Spleen (tissue), 11 donors: ENCODE measurements around the gene NTRK2. TPM values are rescaled to one million over a fixed set of nuclear protein-coding genes. Genes with fewer than 3 reads are reported as not detected.

ENCODE experiments used
- DNase-seq: peaks from one replicate; pipeline ENCODE4 v3.0.0-alpha.2; 2020
- H3K27ac ChIP-seq, 8 donors: fragments of 200-600 bp; sonication (generic) in 7 of 8; 1 replicate in 4 of 8; 2 replicates in 4 of 8; pipeline versions ENCODE4 v1.5.0 to v1.8.0; 2016 to 2021; ENCODE audit warnings: inconsistent platforms in 4 of 8, mild to moderate bottlenecking in 4 of 8, moderate library complexity in 1 of 8
- H3K27me3 ChIP-seq, 7 donors: fragments of 200-600 bp; sonication (generic) in 6 of 7; replicated peaks in 1 of 7; 1 replicate in 4 of 7; 2 replicates in 3 of 7; pipeline versions ENCODE4 v1.5.0 to v1.8.0; 2016 to 2021; ENCODE audit warnings: inconsistent platforms in 3 of 7, mild to moderate bottlenecking in 1 of 7
- H3K36me3 ChIP-seq, 6 donors: fragments of 200-600 bp; sonication (generic) in 5 of 6; 1 replicate in 4 of 6; 2 replicates in 2 of 6; pipeline versions ENCODE4 v1.5.0 to v1.8.0; 2016 to 2021; ENCODE audit warnings: inconsistent platforms in 2 of 6
- H3K4me1 ChIP-seq, 6 donors: fragments of 200-600 bp; sonication (generic) in 5 of 6; 1 replicate in 3 of 6; 2 replicates in 3 of 6; pipeline versions ENCODE4 v1.5.0 to v1.8.0; 2016 to 2021; ENCODE audit warnings: inconsistent platforms in 3 of 6
- H3K4me3 ChIP-seq, 8 donors: fragments of 200-600 bp; sonication (generic) in 7 of 8; 1 replicate in 4 of 8; 2 replicates in 4 of 8; pipeline versions ENCODE4 v1.5.0 to v1.8.0; 2016 to 2021; ENCODE audit warnings: inconsistent platforms in 4 of 8, mild to moderate bottlenecking in 4 of 8, moderate library complexity in 2 of 8
- H3K9me3 ChIP-seq, 8 donors: fragments of 200-600 bp; sonication (generic) in 7 of 8; 1 replicate in 4 of 8; 2 replicates in 4 of 8; pipeline versions ENCODE4 v1.5.0 to v1.8.0; 2016 to 2021; ENCODE audit warnings: inconsistent platforms in 4 of 8
- POLR2A ChIP-seq, 3 donors: fragments of 450-650 bp; IDR thresholded peaks; one replicate each; pipeline ENCODE4 v1.5.1; 2017; ENCODE audit warnings: antibody characterized with exemption in 3 of 3, mild to moderate bottlenecking in 1 of 3
- POLR2AphosphoS5 ChIP-seq, 3 donors: sonication (generic); formaldehyde crosslinking; IDR thresholded peaks; one replicate each; pipeline ENCODE4 v1.5.1; 2017; ENCODE audit warnings: antibody characterized with exemption in 3 of 3
- WGBS, 5 donors: extraction: QIAGEN DNeasy Blood & Tissue Kit in 3 of 5; methylation state at CpG; one replicate each; pipeline versions ENCODE4 v1.1.5 to v1.1.7; 2013 to 2018; 5-methylcytosine and 5-hydroxymethylcytosine counted together
- intact Hi-C: fragments of 100-400 bp; cut with DNase I; formaldehyde crosslinking; loops from one replicate; pipeline ENCODE4 v1.15.0; 2023; ENCODE audit warnings: low total_unique reads
- polyA plus RNA-seq, 3 donors: library from polyadenylated mRNA; stranded (reverse); fragments of 200-250 nt; gene quantifications; one replicate each; pipeline ENCODE4 v1.2.1, GENCODE V29; 2013
- total RNA-seq, 7 donors: library from RNA; depleted of rRNA in 3 of 7; stranded (reverse); fragments of >200 nt in 3 of 7; fragmentation: NEBNext Ultra II Directional in 4 of 7; extraction: Animal tissue kit (Norgen Biotek cat#: 25700) in 4 of 7; gene quantifications; one replicate each; pipeline versions ENCODE4 v1.1.0 to v1.2.1, GENCODE V29; 2016 to 2021
- TF ChIP-seq, protein P1 (sequence below), 11 experiments: fragments of 200-600 bp in 7 of 11; fragments of 450-650 bp in 4 of 11; sonication (generic) in 4 of 11; IDR thresholded peaks in 8 of 11; conservative IDR thresholded peaks in 3 of 11; 1 replicate in 7 of 11; 2 replicates in 4 of 11; pipeline versions ENCODE4 v1.4.0 to v1.8.0; 2016 to 2021; ENCODE audit warnings: antibody characterized with exemption in 11 of 11, inconsistent platforms in 4 of 11, mild to moderate bottlenecking in 1 of 11
- donor health status: healthy with polysubstance abuse.
- donor health status: DM: no; HTN: no; CAD: no; lungs with moderate emphysema.
- donor health status: DM: no; HTN: no; CAD: no.
- donor health status: Bipolar disorder and iron deficiency.
- donor health status: healthy.
- donor health status: DM: no; HTN: no; CAD: no.
- donor health status: DM: yes; HTN: yes; CAD: no.

Gene NTRK2
- total and polyA plus RNA-seq, 10 donors, result 0.63 to 22.7 (median 8.9) TPM

DNA sequence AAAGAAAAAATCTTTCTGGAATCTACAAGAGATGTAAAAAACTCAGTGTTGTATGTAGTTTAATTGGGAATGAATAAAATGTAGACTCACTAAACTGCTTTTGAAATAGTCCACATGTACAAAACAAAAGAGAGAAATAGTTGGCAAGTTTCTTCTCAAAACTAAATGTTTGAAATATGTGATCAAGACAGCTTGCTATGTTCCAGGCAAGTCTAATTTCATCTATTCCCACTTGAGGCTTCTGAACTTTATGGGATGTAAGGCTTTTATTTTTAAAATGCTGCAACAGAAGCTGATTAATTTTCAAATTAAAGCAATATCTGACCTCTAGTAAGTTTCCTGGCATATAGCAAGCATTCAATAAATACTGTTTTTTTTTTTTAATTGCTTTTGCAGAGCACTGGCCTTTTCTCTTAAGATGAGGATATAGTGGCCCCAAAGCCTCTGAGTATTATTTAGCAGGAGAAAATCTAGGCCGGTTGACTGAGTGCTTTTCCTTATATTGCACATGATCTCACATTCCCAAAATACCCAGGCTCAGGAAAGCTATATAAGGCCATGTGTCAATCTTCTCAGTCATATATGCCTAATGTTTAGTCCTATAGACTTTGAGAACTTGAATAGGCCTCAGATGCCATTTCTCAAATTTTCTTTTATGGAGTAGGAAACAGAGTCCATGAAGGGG is 183.2 kb downstream of the NTRK2 start:
- intact Hi-C loops, result no loop called here
- Histone ChIP-seq H3K36me3 (no peaks in the 10 kb centered on the region), H3K27ac (no peak overlapping the region), H3K27me3 (no peaks in the 10 kb centered on the region), H3K4me1 (no peaks in the 10 kb centered on the region), H3K4me3 (no peak overlapping the region), H3K9me3 (no peaks in the 10 kb centered on the region)
- no peak for DNase-seq
- WGBS, 5 donors, result 62 to 86% (median 82%) methylated on average over 1 of the region's 1 CpG
- TF ChIP-seq POLR2A (IDR thresholded peaks at IDR 0.05) (no peak), POLR2AphosphoS5 (IDR thresholded peaks at IDR 0.05) (no peak)
- TF ChIP-seq, protein P1, sequence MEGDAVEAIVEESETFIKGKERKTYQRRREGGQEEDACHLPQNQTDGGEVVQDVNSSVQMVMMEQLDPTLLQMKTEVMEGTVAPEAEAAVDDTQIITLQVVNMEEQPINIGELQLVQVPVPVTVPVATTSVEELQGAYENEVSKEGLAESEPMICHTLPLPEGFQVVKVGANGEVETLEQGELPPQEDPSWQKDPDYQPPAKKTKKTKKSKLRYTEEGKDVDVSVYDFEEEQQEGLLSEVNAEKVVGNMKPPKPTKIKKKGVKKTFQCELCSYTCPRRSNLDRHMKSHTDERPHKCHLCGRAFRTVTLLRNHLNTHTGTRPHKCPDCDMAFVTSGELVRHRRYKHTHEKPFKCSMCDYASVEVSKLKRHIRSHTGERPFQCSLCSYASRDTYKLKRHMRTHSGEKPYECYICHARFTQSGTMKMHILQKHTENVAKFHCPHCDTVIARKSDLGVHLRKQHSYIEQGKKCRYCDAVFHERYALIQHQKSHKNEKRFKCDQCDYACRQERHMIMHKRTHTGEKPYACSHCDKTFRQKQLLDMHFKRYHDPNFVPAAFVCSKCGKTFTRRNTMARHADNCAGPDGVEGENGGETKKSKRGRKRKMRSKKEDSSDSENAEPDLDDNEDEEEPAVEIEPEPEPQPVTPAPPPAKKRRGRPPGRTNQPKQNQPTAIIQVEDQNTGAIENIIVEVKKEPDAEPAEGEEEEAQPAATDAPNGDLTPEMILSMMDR (IDR thresholded peaks at IDR 0.05 in 8 of 11, conservative IDR thresholded peaks at IDR 0.05 in 3 of 11), result no peak

DNA sequence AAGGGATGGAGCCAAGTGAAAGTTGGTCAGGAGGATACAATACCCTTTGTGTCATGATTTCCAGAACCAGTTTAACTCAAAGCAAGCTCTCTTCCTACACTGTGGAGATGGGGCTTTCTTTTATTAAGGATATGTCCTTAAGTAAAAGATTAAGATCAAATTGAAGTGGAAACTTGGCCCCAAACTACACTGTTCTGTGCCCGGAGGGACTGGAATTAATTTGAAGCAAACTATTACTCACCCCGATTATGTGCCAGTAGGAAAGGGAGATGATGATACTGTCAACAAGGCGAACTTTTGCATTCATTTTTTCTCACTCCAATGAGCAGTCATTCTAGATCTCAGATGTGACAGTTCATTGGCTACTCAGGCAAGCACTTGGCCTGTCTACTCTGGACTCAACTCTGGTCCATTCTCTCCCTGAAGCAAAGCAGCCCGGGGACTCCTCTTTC is 186.7 kb downstream of the NTRK2 start:
- no peaks in the 10 kb centered on the region for H3K4me1 ChIP-seq
- no peaks in the 10 kb centered on the region for H3K27me3 ChIP-seq
- H3K36me3 ChIP-seq, result no peaks in the 10 kb centered on the region
- no peak overlapping the region for H3K4me3 ChIP-seq
- TF ChIP-seq, protein P1 (IDR thresholded peaks at IDR 0.05 in 8 of 11, conservative IDR thresholded peaks at IDR 0.05 in 3 of 11), result no peak
- TF ChIP-seq POLR2AphosphoS5 (IDR thresholded peaks at IDR 0.05) (no peak), POLR2A (IDR thresholded peaks at IDR 0.05) (no peak)
- H3K9me3 ChIP-seq, result no peaks in the 10 kb centered on the region
- DNase-seq, result no peak
- WGBS, 5 donors, result 75 to 90% (median 83%) methylated on average over 4 of the region's 4 CpGs
- intact Hi-C loops, result no loop called here
- no peak overlapping the region for H3K27ac ChIP-seq

DNA sequence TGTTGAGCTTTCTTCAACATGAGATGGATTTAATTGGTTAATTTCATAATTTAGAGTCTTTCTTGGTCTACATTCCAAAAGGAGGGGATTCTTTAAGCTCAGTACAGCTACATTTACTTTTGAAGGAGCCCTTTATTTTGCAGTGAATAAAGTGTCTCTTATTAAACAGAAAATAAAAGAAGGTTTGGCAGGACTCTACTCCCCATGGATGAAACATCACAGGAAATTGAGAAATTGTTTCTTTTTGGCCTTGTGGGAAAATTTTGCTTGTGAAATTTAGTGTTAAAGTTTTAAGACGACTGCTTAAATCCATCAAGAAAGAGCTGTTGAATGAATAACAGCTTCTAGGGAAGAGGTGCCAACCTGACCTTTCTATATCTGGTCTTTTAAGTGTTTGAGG is 187.7 kb downstream of the NTRK2 start:
- intact Hi-C loops, result no loop called here
- H3K9me3 ChIP-seq, result no peaks in the 10 kb centered on the region
- DNase-seq, result no peak
- H3K36me3 ChIP-seq, result no peaks in the 10 kb centered on the region
- 38 to 65% (median 45%) methylated on average over 1 of the region's 1 CpG for WGBS, 5 donors
- H3K4me3 ChIP-seq, result no peak overlapping the region
- H3K27me3 ChIP-seq, result no peaks in the 10 kb centered on the region
- TF ChIP-seq POLR2A (IDR thresholded peaks at IDR 0.05), result no peak
- TF ChIP-seq, protein P1 (IDR thresholded peaks at IDR 0.05 in 8 of 11, conservative IDR thresholded peaks at IDR 0.05 in 3 of 11), result no peak
- no peak for TF ChIP-seq POLR2AphosphoS5 (IDR thresholded peaks at IDR 0.05)
- H3K4me1 ChIP-seq, result no peaks in the 10 kb centered on the region
- H3K27ac ChIP-seq, result no peak overlapping the region

DNA sequence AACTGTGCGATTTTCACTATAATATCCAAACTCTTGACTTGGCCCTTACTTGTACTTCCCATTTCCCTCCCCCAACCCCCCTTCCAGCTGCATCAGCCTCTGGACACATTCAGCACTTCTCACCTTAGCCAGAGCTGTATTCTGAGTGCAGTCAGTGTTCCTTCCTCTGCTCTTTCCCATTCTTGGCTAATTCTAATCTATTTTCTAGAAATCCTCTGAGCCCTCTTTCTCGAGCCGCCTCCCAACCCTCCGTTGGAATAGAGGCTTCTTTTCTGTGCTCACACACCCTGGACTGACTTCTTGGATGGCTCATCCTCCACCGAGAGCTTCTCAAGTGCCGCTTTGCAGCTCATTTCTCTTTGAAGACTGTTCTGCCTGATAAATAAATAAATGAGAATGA is 188.8 kb downstream of the NTRK2 start:
- no peaks in the 10 kb centered on the region for H3K36me3 ChIP-seq
- H3K27me3 ChIP-seq, result no peaks in the 10 kb centered on the region
- H3K27ac ChIP-seq, result no peak overlapping the region
- no peak overlapping the region for H3K4me3 ChIP-seq
- intact Hi-C loops, result no loop called here
- TF ChIP-seq, protein P1 (IDR thresholded peaks at IDR 0.05 in 8 of 11, conservative IDR thresholded peaks at IDR 0.05 in 3 of 11), result no peak
- TF ChIP-seq POLR2A (IDR thresholded peaks at IDR 0.05) (no peak), POLR2AphosphoS5 (IDR thresholded peaks at IDR 0.05) (no peak)
- H3K9me3 ChIP-seq, result no peaks in the 10 kb centered on the region
- WGBS, 5 donors, result 72 to 85% (median 84%) methylated on average over 6 of the region's 6 CpGs
- no peak for DNase-seq
- no peaks in the 10 kb centered on the region for H3K4me1 ChIP-seq
